Sigmoid colon (tissue), 7 donors: Measurements from ENCODE around the gene NIN. TPM values are rescaled to one million over a fixed set of nuclear protein-coding genes. Genes with fewer than 3 reads are reported as not detected.

ENCODE experiments used
- DNase-seq: peaks from one replicate; pipeline ENCODE4 v3.0.0-alpha.2; 2019
- H3K27ac ChIP-seq, 4 donors: fragments of 200-600 bp; sonication (generic); one replicate each; pipeline ENCODE4 v1.5.1; 2016 to 2019; ENCODE audit warnings: mild to moderate bottlenecking in 1 of 4
- H3K27me3 ChIP-seq, 3 donors: fragments of 200-600 bp; sonication (generic); one replicate each; pipeline ENCODE4 v1.5.1; 2019; ENCODE audit warnings: mild to moderate bottlenecking in 1 of 3
- H3K36me3 ChIP-seq, 4 donors: fragments of 200-600 bp; sonication (generic); one replicate each; pipeline ENCODE4 v1.5.1; 2016 to 2019
- H3K4me1 ChIP-seq, 4 donors: fragments of 200-600 bp; sonication (generic); one replicate each; pipeline ENCODE4 v1.5.1; 2017 to 2019
- H3K4me3 ChIP-seq, 4 donors: fragments of 200-600 bp; sonication (generic); one replicate each; pipeline ENCODE4 v1.5.1; 2017 to 2019; ENCODE audit warnings: mild to moderate bottlenecking in 2 of 4, moderate library complexity in 1 of 4
- H3K9me3 ChIP-seq, 4 donors: fragments of 200-600 bp in 3 of 4; sonication (generic) in 3 of 4; one replicate each; pipeline versions ENCODE4 v1.5.1 to v1.6.1; 2013 to 2019
- EP300 ChIP-seq, 4 donors: sonication (generic); formaldehyde crosslinking; IDR thresholded peaks; one replicate each; pipeline ENCODE4 v1.6.1; 2017; ENCODE audit warnings: antibody characterized with exemption in 4 of 4
- POLR2A ChIP-seq, 2 donors: fragments of 450-650 bp; IDR thresholded peaks; one replicate each; pipeline ENCODE4 v1.6.1; 2016; ENCODE audit warnings: antibody characterized with exemption in 2 of 2, mild to moderate bottlenecking in 2 of 2, moderate library complexity in 2 of 2
- POLR2AphosphoS5 ChIP-seq, 4 donors: sonication (generic); formaldehyde crosslinking; IDR thresholded peaks; one replicate each; pipeline ENCODE4 v1.6.1; 2017; ENCODE audit warnings: antibody characterized with exemption in 4 of 4
- WGBS, 2 donors: extraction: QIAGEN DNeasy Blood & Tissue Kit; methylation state at CpG; one replicate each; pipeline ENCODE4 v1.1.7; 2013; 5-methylcytosine and 5-hydroxymethylcytosine counted together
- intact Hi-C: fragments of 100-400 bp; cut with DNase I; formaldehyde crosslinking; loops from one replicate; pipeline ENCODE4 v1.15.1; 2023
- polyA plus RNA-seq, 3 donors: library from polyadenylated mRNA; stranded (reverse); fragments of 200-250 nt; gene quantifications; one replicate each; pipeline ENCODE4 v1.2.3, GENCODE V29; 2013
- total RNA-seq, 4 donors: library from RNA; depleted of rRNA; stranded (reverse); fragments of >200 nt; gene quantifications; one replicate each; pipeline ENCODE4 v1.1.0, GENCODE V29; 2016
- TF ChIP-seq, protein P1 (sequence below), 4 experiments: fragments of 450-650 bp in 3 of 4; fragments of 200-600 bp in 1 of 4; IDR thresholded peaks; one replicate each; pipeline ENCODE4 v1.5.1; 2016 to 2019; ENCODE audit warnings: antibody characterized with exemption in 4 of 4, mild to moderate bottlenecking in 3 of 4, moderate library complexity in 2 of 4
- donor health status: healthy with polysubstance abuse.
- donor health status: Bipolar disorder and iron deficiency.
- donor health status: healthy.

The NIN gene
- total and polyA plus RNA-seq, 7 donors, result 3.6 to 38.2 (median 20.7) TPM

DNA sequence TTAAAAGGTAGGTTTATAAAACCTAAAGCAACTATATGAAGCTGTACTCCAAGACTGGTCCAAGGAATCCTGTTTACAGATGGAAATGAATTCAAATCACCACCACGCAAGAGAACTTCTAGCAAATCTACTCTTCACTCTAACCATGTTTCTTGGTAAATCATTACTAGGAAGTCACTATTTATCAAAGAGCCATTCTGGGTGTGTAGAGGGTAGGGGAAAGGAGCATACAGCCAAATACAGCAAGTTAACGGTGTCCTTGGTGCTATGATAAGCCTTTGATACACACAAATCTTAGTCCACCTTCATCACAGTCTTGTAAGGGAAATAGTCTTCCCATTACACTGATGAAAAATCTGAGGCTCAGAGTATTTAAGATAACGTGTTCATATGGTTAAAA lies 16.8 kb downstream of the NIN start:
- Histone ChIP-seq H3K27me3 (no peaks in the 10 kb centered on the region), H3K9me3 (no peaks in the 10 kb centered on the region), H3K27ac (no peak overlapping the region), H3K4me1 (peaks cover 0 to 11% (median 8%) of the 10 kb centered on the region in 4 donors), H3K4me3 (no peak overlapping the region), H3K36me3 (no peaks in the 10 kb centered on the region)
- 73 to 79% methylated on average over 3 of the region's 3 CpGs for WGBS, 2 donors
- intact Hi-C loops, result no loop called here
- no peak for DNase-seq
- TF ChIP-seq POLR2AphosphoS5 (IDR thresholded peaks at IDR 0.05) (no peak), EP300 (IDR thresholded peaks at IDR 0.05) (no peak), POLR2A (IDR thresholded peaks at IDR 0.05) (no peak)
- TF ChIP-seq, protein P1, sequence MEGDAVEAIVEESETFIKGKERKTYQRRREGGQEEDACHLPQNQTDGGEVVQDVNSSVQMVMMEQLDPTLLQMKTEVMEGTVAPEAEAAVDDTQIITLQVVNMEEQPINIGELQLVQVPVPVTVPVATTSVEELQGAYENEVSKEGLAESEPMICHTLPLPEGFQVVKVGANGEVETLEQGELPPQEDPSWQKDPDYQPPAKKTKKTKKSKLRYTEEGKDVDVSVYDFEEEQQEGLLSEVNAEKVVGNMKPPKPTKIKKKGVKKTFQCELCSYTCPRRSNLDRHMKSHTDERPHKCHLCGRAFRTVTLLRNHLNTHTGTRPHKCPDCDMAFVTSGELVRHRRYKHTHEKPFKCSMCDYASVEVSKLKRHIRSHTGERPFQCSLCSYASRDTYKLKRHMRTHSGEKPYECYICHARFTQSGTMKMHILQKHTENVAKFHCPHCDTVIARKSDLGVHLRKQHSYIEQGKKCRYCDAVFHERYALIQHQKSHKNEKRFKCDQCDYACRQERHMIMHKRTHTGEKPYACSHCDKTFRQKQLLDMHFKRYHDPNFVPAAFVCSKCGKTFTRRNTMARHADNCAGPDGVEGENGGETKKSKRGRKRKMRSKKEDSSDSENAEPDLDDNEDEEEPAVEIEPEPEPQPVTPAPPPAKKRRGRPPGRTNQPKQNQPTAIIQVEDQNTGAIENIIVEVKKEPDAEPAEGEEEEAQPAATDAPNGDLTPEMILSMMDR (IDR thresholded peaks at IDR 0.05), result no peak

DNA sequence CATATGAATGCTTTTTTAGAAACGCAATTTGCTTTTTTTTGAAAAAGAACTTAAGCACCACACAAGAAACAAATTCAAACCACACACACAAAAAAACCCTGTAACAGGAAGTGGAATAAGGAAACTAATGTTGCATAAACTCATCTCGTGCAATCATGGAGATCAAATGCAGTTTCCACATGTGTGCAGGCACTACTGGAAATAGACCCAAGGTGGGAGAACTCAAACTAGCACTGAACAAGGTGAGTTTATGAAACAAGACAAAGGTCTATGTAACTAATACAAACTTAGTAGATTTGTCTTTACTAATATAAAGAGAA lies 17.5 kb downstream of the NIN start:
- no peaks in the 10 kb centered on the region for H3K27me3 ChIP-seq
- intact Hi-C loops, result no loop called here
- H3K9me3 ChIP-seq, result no peaks in the 10 kb centered on the region
- TF ChIP-seq POLR2A (IDR thresholded peaks at IDR 0.05) (no peak), POLR2AphosphoS5 (IDR thresholded peaks at IDR 0.05) (no peak), EP300 (IDR thresholded peaks at IDR 0.05) (no peak)
- TF ChIP-seq, protein P1 (IDR thresholded peaks at IDR 0.05), result no peak
- WGBS, 2 donors, result 41 to 53% methylated on average over 2 of the region's 2 CpGs
- H3K36me3 ChIP-seq, result no peaks in the 10 kb centered on the region
- H3K4me3 ChIP-seq, result no peak overlapping the region
- peaks cover 0 to 11% (median 8%) of the 10 kb centered on the region in 4 donors for H3K4me1 ChIP-seq
- no peak for DNase-seq
- no peak overlapping the region for H3K27ac ChIP-seq

- peaks cover 0 to 11% (median 8%) of the 10 kb centered on the region in 4 donors for H3K4me1 ChIP-seq
- H3K36me3 ChIP-seq, result no peaks in the 10 kb centered on the region
- intact Hi-C loops, result no loop called here
- H3K4me3 ChIP-seq, result no peak overlapping the region
- TF ChIP-seq POLR2A (IDR thresholded peaks at IDR 0.05), result no peak
- TF ChIP-seq, protein P1 (IDR thresholded peaks at IDR 0.05), result no peak
- WGBS, 2 donors, result 52 to 91% methylated on average over 8 of the region's 8 CpGs
- DNase-seq, result no peak
- H3K9me3 ChIP-seq, result no peaks in the 10 kb centered on the region
- no peak overlapping the region for H3K27ac ChIP-seq
- no peaks in the 10 kb centered on the region for H3K27me3 ChIP-seq
These were observed 18.0 kb downstream of the NIN start for GRCh38 chr14:50812856-50813543.

DNA sequence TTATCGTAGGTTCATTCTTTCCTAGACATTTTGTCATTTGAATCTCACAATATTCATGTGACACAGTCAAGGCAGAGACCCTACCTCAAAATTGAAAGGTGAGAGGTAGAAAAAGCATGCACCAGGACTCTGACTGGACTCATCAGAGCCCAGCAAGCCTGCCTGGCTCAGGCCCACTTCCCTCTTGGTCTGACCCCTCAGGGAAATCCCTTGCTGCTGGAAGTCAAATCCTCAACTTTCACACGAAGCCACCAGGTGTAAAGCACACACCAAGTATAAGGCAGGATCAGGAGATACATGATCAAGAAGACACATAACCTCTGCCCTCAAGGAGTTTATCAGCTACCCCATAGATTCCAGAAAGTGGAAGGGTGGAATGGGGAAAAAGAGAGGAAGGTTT lies 18.8 kb downstream of the NIN start:
- Histone ChIP-seq H3K4me3 (no peak overlapping the region), H3K27ac (no peak overlapping the region), H3K4me1 (peaks cover 0 to 11% (median 8%) of the 10 kb centered on the region in 4 donors), H3K36me3 (no peaks in the 10 kb centered on the region), H3K9me3 (no peaks in the 10 kb centered on the region), H3K27me3 (no peaks in the 10 kb centered on the region)
- no peak for DNase-seq
- intact Hi-C loops, result no loop called here
- TF ChIP-seq, protein P1 (IDR thresholded peaks at IDR 0.05), result no peak
- TF ChIP-seq EP300 (IDR thresholded peaks at IDR 0.05) (no peak), POLR2A (IDR thresholded peaks at IDR 0.05) (no peak), POLR2AphosphoS5 (IDR thresholded peaks at IDR 0.05) (no peak)
- 80 to 96% methylated on average over 2 of the region's 2 CpGs for WGBS, 2 donors

DNA sequence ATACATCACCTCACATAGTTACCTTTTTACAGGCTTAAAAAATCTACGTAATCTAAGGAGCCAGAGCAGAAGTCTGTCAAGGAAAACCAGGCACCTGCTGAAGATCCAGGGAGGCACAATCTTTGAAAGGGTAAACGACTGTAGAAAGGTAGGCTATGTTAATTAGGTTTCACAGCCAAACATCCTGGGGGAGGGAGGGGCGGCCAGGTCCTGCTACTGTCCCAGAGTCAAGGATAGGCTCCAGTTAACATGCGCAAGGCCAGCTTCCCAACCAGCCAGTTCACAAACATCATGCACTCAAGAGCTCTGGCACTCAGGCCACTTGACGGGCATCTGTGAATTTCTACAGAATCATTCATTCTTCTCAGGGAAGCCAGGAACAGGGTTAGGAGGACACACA lies 22.9 kb downstream of the NIN start:
- Histone ChIP-seq H3K27ac (no peak overlapping the region), H3K9me3 (no peaks in the 10 kb centered on the region), H3K36me3 (peaks cover 0 to 9% (median 0%) of the 10 kb centered on the region in 4 donors), H3K27me3 (no peaks in the 10 kb centered on the region), H3K4me1 (peaks cover 0 to 22% (median 11%) of the 10 kb centered on the region in 4 donors), H3K4me3 (no peak overlapping the region)
- TF ChIP-seq POLR2AphosphoS5 (IDR thresholded peaks at IDR 0.05) (no peak), EP300 (IDR thresholded peaks at IDR 0.05) (no peak), POLR2A (IDR thresholded peaks at IDR 0.05) (no peak)
- TF ChIP-seq, protein P1 (IDR thresholded peaks at IDR 0.05), result no peak
- 83 to 85% methylated on average over 5 of the region's 5 CpGs for WGBS, 2 donors
- no peak for DNase-seq
- intact Hi-C loops, result no loop called here
